ENCODE results near the gene CTPS1.

DNA sequence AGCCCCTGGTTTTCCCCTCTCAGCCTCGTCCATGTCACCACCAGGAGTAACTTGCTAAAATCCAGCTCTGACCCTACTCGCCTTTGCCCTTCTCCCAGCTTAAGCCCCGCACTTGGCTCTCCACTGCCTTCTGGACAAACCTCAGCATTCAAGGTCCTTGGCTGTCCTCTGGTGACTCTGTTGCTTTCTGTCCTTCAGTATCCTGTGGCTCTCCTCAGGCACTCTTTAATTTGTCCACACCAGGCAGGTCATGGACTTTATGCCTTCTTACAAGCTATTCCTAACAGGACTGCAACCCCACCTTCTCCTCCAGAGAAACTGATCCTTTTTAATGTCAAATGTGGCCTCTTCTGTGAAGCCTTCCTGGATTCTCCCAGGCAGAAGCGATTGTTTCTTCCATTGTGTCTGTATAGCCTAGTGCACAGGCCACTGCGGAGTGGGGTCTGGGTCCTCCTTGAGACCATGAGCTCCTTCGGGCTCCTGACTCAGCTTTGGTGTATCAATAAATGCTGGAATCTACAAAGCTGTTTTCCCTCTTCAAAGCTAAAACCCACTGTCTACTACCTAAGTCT lies 26.7 kb upstream of the CTPS1 start:
- TF ChIP-seq, protein P1, sequence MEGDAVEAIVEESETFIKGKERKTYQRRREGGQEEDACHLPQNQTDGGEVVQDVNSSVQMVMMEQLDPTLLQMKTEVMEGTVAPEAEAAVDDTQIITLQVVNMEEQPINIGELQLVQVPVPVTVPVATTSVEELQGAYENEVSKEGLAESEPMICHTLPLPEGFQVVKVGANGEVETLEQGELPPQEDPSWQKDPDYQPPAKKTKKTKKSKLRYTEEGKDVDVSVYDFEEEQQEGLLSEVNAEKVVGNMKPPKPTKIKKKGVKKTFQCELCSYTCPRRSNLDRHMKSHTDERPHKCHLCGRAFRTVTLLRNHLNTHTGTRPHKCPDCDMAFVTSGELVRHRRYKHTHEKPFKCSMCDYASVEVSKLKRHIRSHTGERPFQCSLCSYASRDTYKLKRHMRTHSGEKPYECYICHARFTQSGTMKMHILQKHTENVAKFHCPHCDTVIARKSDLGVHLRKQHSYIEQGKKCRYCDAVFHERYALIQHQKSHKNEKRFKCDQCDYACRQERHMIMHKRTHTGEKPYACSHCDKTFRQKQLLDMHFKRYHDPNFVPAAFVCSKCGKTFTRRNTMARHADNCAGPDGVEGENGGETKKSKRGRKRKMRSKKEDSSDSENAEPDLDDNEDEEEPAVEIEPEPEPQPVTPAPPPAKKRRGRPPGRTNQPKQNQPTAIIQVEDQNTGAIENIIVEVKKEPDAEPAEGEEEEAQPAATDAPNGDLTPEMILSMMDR (IDR thresholded peaks at IDR 0.05; ENCODE audit: borderline replicate concordance, extremely low read depth, low read length, poor library complexity, severe bottlenecking), result no peak
- TF ChIP-seq EZH2 (IDR thresholded peaks at IDR 0.05; ENCODE audit: borderline replicate concordance, low read depth, low read length, severe bottlenecking), result no peak
